ENCODE data around the gene ACER3.
"Not testable (repeated sequence)": the region's sequence is repeated elsewhere in the genome, so short reads cannot be mapped to it uniquely, and the experiment has no call there.

Gene ACER3

DNA sequence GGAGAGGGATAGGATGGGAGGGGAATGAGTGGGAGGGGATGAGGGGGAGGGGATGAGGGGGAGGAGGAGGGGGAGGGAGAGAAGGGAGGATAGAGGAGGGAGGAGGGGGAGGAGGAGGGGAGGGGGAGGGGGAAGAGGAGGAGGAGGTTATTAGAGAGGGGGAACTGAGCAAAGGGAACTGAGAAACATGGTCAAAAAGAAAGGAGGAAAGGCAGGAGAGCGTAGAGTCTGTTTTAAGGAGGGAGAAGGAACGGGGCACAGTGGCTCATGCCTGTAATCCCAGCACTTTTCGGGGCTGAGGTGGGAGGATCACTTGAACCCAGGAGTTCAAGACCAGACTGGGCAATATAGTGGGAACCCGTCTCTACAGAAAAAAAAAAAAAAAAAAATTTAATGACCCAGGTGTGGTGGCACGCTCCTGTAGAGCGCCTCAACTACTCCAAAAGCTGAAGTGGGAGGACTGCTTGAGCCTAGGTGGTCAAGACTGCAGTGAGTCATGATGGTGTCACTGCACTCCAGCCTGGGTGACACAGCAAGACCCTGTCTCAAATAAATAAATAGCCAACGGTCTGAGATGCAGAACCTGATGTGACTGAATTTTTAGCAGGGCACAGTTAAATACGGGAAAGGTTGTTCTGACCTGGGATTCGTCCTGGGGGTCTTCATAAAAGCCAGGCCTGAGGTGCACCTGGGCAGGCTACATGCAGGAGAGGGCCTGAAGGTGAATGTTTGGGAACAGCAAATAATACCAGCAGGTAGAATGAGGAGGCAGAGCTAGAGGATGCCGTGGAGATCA lies 177.5 kb downstream of the ACER3 start:
- DNase-seq (ENCODE audit: low spot score): no peak

DNA sequence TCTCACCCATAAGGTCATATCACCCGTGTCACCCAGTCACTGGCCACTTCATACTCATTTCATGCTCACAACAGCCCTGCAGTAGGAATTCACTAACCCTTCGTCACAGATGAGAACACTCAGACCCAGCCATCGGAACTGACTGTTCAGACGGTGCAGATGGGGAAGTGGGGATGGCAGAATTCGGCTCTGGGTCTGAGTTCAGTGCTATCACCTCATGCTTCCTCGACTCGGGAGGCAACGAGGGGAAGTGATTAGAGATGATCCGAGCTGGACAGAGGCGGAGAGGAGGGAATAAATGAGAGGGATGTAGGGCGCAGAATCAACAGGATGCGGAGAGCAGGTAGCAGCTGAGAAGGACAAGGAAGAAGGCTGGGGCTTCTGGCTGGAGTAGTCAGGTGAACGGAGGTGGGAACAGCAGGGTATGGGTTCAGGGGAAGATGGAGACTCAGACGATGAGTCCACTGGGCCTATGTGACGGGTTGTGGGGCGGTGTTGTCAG lies 178.2 kb downstream of the ACER3 start:
- DNase-seq (ENCODE audit: low spot score): no peak

DNA sequence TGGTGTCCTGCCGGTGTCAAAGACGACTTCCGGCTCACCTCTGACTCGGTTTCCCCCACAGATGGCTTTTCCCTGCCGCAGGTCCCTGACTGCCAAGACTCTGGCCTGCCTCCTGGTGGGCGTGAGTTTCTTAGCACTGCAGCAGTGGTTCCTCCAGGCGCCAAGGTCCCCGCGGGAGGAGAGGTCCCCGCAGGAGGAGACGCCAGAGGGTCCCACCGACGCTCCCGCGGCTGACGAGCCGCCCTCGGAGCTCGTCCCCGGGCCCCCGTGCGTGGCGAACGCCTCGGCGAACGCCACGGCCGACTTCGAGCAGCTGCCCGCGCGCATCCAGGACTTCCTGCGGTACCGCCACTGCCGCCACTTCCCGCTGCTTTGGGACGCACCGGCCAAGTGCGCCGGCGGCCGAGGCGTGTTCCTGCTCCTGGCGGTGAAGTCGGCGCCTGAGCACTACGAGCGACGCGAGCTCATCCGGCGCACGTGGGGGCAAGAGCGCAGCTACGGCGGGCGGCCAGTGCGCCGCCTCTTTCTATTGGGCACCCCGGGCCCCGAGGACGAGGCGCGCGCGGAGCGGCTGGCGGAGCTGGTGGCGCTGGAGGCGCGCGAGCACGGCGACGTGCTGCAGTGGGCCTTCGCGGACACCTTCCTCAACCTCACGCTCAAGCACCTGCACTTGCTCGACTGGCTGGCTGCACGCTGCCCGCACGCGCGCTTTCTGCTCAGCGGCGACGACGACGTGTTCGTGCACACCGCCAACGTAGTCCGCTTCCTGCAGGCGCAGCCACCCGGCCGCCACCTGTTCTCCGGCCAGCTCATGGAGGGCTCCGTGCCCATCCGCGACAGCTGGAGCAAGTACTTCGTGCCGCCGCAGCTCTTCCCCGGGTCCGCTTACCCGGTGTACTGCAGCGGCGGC lies 179.0 kb downstream of the ACER3 start:
- peak; percentile 59 for DNase-seq (ENCODE audit: low spot score)

DNA sequence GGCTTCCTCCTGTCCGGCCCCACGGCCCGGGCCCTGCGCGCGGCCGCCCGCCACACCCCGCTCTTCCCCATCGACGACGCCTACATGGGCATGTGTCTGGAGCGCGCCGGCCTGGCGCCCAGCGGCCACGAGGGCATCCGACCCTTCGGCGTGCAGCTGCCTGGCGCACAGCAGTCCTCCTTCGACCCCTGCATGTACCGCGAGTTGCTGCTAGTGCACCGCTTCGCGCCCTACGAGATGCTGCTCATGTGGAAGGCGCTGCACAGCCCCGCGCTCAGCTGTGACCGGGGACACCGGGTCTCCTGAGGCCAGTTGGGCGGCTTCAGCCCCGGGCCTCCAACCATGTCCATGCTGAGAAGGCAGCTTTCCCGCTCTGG lies 179.7 kb downstream of the ACER3 start:
- no peak for DNase-seq (ENCODE audit: low spot score)

DNA sequence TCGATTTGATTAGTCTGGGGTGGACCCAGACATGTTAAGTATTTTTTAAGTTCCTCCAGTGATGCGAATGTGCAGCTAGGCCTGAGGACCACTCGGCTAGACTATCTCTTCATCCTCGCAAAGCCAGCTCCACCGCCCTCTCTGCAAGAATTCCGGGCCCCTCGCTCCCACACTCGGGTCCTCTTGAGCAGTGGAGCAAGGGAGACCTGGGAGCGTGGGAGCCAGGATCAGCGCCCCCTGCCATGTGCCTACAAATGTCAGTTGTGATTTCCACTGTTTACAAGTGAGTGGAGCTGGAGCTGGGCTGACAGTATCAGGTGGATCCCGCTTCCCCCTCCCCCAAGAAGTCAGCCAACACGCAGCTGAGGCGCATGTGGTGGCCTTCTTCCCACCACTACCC lies 180.2 kb downstream of the ACER3 start:
- no peak for DNase-seq (ENCODE audit: low spot score)

DNA sequence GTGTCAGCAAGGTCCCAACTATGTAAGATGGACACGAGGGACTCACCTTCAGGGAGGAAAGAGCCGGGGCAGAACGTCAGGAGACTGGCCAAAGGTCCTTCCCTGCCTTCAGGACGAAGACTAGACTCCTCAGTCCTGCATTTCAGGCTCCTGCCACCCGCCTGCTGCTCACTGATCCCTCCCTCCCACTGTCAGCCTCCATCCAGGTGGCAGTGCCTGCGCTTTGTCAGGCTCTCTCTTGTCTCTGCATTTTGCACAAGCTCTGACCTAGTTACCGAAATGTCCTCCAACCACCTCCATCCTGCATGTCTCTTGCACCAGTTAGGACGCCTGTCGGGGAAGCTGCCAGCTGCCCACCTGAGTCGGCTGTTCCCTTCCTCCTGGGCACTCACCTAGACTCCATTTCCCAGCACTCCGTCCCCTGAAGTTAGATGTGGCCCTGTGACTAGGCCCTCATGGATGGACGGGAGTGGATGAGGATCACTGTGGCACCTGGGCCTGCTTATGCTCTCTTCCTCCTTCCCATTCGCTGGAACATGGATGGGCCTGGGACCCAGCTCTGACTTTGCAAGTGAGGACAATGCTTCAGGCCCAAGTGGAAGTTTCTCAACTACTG lies 181.5 kb downstream of the ACER3 start:
- no peak for DNase-seq (ENCODE audit: low spot score)

DNA sequence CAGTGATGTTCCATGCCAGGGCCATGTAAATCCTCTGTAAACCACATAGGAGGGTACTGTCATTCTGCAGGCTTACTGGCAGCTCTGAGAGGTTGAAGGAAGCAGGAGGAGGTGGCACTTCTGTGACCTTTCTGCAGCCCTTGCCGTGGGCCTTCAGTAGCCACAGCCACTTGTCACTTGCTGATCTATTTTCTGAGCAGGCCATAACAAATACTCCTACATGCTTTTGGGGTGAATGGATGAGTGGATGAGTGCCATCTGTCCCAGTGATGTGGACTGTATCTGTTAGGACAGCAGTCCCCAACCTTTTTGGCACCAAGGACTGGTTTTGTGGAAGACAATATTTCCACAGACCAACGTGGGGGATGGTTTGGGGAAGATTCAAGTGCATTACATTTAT lies 183.6 kb downstream of the ACER3 start:
- no peak for DNase-seq (ENCODE audit: low spot score)

DNA sequence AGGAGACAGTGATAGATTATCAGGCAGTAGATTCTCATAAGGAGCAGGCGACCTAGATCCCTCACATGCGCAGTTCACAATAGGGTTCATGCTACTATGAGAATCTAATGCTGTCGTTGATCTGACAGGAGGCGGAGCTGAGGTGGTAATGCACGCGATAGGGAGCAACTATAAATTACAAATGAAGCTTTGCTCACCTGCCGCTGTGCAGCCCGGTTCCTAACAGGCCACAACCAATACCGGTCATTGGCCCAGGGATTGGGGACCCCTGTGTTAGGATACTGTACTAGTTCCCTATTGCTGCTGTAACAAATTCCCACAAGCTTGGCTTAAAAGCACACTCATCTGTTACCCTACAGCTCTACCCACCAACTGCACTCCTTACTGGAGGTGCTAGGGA lies 184.2 kb downstream of the ACER3 start:
- no peak for DNase-seq (ENCODE audit: low spot score)

DNA sequence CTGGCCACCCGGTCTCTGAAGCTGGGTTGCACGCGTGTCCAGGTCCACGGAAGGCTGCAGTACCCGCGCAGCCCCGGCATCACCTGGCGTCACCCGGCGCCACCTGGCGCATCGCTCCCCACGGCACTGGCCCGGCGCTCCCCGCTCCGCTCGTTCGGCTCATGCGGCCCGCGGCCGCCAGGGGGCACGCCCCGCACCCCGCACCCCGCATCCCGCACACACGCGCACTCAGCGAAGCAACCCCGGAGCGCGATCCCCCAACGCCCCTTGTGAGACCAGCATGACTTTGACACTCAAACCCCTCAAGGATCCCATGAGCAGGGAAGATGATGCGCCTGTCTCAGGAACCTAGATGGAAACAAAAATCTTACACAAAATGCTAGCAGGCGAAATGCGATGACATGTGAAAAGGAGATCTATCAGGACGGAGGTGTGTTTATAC lies 185.4 kb downstream of the ACER3 start:
- no peak for DNase-seq (ENCODE audit: low spot score)

DNA sequence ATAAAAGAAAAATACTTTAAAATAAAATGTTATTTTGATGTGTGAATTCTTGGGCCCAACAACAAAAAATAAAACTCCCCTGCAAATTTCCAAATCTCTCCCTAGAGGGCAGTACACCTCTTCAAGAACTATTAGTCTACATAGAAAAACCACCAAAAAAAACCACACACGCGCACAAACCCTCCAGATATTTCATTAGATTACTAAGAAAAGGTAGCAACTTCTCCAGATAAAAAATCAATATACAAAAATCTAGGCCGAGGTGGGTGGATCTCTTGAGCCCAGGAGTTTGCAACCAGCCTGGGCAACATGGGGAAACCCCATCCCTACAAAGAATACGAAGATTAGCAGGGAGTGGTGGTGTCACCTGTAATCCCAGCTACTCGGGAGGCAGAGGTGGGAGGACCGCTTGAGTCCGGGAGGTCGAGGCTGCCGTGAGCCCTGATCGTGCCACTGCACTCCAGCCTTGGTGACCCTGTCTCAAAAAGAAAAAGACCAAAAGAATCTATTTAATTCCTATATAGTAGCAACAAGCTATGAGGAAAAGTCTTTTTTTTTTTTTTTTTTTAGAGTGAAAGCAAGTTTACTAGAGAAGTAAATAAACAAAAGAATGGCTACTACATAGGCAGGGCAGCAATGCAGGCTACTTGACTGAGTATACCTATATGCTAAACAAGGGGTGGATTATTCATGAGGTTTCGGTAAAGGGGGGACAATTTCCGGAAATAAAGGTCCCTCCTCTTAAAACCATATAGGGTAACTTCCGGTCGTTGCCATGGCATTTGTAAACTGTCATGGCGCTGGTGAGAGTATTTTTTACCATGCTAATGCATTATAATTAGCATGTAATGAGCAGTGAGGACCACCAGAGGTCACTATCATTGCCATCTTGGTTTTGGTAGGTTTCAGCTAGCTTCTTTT lies 186.5 kb downstream of the ACER3 start:
- DNase-seq (ENCODE audit: low spot score): peak; percentile 85

DNA sequence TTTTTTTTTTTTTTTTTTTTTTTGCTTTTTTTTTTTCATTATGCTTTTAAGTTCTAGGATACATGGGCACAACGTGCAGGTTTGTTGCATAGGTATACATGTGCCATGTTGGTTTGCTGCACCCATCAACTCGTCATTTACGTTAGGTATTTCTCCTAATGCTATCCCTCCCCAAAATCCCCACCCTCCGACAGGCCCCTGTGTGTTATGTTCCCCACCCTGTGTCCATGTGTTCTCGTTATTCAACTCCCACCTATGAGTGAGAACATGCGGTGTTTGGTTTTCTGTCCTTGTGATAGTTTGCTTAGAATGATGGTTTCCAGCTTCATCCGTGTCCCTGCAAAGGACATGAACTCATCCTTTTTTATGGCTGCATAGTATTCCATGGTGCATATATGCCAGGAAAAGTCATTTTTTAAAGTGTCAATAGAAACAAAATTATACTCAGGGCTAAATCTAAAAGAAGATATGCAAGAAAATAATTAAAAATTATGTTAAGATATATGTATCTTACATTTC lies 187.3 kb downstream of the ACER3 start:
- DNase-seq (ENCODE audit: low spot score): not testable (repeated sequence)

DNA sequence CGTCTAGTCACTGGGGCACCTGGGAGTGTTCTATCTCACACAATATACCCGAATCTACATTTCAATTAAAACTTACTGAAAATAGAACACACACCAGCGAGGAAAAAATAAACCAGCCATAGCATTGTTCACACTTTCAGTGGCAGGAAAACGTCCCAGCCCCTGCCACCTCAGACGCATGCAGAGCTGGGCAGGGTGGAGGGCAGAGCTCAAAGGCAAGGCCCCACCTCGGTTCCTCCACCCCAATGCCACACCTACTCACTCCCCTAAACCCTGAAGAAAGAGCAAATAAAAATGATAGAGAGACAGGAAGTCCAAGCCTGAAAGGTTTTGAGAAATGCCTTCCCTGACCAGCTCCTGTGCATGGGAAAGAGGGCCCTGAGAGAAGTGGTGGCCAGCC lies 188.3 kb downstream of the ACER3 start:
- DNase-seq (ENCODE audit: low spot score): no peak

DNA sequence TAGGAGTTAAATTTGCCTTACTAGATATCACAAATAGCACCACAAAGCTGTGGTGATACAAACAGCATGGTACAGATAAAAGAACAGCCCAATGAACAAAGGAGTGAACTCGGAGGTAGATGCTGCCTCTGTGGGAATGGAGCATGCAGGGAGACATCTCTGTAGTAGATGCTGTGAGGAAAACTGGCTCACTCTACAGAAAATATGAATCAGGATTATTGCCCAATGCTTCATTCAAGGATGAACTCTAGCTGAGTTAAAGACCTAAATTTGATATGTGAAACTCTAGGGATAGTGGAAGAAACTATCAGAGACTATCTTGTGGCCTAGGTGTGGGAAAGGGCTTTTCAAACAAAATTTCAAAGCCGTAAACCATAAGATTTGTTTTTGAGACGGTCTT lies 190.8 kb downstream of the ACER3 start:
- DNase-seq (ENCODE audit: low spot score): no peak

DNA sequence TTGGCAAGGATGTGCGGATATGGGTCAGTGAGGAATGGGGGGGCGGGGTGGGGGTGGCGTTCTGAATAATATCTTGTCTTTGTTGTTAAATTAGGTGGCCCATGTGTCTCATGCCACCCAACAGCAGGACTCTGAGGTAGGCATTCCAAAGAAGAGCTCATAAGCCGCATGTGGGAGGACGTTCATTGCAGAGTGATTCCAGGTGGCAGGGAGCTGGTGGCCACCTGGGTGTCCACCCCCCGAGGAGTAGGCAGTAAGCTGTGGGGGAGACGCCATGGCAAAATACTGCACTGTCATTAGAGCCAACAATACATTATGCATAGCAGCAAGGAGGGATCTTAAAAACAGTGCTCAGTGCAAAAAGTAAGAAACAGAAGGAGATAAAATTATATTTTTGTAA lies 191.8 kb downstream of the ACER3 start:
- no peak for DNase-seq (ENCODE audit: low spot score)

DNA sequence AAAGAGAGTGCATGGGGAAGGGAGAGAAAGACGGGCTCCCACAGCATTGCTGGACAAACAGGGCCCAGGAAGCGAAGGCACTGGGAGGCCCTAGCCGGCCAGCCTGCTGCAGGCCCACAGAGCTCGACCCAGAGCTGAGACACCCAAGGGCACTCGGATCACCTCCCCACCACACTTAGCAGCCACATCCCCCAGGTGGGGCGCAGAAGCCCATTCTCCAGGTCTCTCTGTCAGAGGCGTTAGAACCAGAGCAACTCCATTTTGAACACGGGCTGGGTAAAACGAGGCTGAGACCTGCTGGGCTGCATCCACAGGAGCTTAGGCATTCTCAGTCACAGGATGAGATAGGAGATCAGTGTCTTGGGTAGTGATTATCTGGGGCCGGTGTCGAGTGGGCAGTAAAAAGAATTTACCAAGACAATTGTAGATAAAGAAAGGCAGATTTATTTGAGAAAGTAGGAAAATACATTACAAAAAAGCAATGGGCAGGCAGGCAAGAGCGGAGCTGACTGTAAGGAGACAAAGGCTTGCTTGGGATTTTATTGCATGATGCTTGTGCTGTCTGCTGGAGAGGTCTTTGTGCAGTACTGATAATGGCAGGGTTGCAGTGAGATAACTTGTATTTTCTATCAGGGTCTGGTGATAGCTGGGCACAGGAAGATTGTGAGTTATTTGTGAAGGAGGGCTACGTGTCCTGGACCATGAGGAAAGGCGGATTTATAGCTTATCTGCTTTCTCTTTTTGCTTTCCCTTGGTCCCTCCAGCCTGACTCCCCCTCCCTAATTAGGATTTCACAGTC lies 192.7 kb downstream of the ACER3 start:
- no peak for DNase-seq (ENCODE audit: low spot score)

DNA sequence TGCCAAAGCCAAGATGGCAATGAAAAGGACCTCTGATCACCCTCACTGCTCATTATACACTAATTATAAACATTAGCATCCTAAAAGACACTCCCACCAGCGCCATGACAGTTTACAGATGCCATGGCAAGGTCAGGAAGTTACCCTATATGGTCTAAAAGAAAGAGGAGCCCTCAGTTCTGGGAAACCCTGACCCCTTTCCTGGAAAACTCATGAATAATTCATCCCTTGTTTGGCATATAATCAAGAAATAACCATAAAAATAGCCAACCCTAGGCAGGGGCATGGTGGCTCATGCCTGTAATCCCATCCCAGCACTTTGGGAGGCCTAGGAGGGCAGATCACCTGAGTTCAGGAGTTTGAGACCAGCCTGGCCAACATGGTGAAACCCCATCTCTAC lies 193.4 kb downstream of the ACER3 start:
- DNase-seq (ENCODE audit: low spot score): no peak

DNA sequence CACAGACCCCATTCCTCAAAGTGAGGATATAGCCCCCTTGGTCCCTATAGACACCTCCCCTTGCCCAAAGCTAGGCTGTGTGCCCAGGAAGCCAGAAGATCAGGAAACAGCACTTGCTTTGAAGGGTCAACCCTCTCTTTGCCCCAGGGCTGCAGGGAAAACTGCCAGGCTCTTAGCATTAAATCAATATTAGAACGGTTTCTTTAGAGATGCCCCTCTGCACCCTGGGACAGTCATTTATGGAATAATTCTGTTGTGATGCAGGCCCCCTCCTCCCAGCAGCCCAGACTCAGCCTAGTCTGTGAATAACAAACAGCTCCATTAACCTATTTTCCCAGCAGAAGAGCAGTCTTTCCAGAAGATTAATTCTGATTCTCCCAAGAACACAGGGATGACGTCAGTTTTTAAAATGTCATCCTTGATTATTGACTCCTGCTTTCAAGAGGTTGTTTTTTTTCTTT lies 194.4 kb downstream of the ACER3 start:
- no peak for DNase-seq (ENCODE audit: low spot score)

DNA sequence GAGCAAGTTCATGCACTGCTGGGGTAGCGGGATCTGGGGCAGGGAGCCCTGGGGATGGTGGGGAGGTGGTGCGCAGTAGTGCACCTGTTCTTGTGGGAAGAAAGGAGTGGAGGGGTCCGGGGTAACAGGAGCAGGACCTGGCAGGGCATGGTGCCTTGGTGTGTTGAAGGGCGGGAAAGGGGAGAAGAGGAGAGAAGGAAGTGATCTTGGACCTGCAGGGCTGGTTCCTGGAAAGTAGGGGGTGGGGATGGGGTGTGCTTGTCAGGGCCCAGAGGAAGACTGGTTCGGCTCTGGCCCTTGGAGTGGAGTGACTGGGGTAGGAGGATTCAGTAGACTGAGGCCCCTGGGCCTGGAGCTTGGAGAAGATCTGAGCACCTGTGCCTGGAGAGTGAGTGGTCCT lies 195.2 kb downstream of the ACER3 start:
- no peak for DNase-seq (ENCODE audit: low spot score)

DNA sequence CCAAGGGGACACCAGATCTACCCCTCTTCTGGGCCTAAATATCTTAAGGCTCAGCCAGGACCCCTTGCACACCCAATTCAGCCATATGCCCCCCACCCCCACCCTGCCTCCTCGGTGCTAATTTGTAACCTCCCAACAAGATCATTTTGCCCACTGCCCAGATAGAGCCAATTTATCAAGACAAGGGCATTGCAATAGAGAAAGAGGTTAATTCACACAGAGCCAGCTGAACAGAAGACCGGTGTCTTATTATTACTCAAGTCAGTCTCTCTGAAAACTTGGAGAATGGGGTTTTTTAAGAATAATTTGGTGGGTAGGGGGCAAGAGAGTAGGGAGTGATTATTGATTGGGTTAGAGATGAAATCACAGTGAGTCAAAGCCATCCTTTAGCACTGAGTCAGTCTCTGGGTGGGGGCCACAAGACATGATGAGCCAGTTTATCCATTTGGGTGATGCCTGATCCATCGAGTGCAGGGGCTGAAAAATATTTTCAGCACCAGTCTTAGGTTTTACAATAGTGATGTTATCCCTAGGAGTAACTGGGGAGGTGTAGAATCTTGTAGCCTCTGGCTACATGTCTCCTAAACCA lies 196.2 kb downstream of the ACER3 start:
- DNase-seq (ENCODE audit: low spot score): no peak

DNA sequence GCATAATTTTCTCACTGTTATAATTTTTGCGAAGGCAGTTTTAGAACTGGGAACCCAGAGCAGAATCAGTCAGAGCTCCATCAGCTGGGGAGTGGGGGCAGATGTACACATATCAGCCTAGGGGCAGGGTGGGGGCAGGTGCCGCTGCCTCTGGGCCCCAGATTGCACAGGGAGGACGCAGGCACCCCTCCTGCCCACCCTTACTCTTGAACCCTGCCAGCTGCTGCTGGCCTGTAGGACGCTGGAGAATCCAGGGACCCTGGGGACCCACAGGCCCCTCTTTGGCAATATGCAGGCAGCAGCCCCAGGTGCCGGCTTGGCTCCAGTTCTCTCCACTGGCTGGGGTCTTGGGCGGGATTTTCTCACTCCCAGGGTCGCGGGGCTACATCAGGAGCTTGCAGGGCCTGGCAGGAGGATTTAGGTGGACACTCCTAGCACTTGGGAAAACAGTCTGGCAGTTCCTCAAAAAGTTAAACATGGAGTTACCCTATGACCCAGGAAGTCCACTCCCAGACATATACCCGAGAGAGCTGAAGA lies 197.3 kb downstream of the ACER3 start:
- DNase-seq (ENCODE audit: low spot score): no peak
